GM21390 (cell line): ENCODE measurements around the gene LDLRAD3.

ENCODE experiments used
- ATAC-seq: cut with Tn5 transposase; IDR thresholded peaks from one replicate; pipeline ENCODE4 v1.9.1; 2021; ENCODE audit not compliant: unreplicated experiment

Gene LDLRAD3

DNA sequence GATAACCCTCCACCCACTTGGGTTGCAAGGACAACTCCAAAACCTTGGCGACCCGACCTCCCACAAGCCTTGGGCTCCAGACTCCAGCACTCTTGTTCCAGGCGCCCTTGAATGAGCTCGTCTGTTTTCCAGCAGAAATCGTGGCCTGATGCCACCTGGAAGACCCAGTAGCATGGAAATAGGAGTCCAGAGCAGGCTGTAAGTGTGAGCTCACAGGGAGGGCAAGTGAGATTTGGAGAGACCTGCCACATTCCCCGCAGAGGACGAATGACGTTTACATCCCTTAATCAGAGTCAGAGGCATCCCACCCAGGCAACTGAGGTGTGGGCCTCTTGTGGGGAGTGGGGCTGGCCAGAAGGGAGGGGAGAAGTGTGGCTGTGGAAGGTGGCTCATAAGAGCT, 71.9 kb downstream of the LDLRAD3 start:
- no peak for ATAC-seq

DNA sequence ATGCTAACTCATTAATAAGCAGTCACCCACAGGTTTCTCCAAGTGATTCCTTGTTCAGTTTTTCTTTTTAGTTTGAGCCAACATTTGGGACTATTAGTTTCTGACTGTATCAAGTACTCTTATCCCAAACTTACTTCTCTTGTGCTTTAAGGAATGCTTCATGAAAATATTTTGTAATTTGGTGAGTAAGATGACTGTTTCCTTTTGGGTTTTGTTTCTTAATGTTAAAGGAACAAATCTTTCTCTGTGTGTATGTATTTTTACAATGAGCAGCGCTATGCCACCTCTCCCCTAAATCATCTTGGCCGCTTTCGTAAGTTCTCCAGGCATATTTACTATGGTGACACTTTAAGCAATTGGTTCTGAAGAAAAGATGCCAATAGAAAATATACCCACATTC, 72.4 kb downstream of the LDLRAD3 start:
- no peak for ATAC-seq

DNA sequence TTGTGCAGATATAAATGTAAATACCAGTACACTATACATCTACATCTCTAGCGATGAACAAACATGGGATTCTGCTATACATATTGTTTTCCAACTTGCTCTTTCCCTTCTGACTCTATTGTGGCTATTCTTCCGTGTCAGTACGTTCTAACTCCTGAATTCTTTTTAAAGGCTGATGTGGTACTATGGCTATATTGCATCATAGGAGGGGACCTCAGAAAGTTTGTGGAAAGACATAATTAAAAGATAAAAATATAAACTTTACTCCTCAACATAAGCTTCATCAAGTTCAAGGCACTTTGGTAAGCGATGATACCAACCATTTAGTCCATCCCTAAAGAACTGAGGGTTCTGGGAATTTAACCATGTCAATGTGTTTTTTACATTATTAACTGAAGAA, 72.8 kb downstream of the LDLRAD3 start:
- no peak for ATAC-seq

GRCh38 chr11:36019005-36019596, 75.2 kb downstream of the LDLRAD3 start:
- no peak for ATAC-seq

GRCh38 chr11:36019722-36020121, 75.9 kb downstream of the LDLRAD3 start:
- ATAC-seq: no peak

DNA sequence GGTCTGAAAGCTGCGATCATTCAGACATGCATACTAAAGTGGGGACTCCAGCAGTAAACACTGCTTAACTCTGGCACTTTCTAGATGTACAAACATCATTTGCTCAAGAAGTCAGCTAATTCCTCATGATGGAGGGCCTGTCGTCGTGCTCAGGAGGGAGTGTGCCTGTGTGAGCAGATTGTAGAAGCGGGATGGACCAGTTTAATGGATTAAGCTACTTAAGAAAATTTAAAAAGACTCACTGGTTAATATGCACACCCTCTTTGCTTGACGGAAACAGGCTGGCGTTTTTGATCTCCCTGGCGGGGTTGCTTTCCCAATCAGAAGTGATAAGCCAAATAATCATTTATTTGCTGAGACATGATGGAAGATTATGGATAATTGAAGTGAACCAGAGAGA, 79.0 kb downstream of the LDLRAD3 start:
- ATAC-seq: no peak

GRCh38 chr11:36023922-36024321, 80.1 kb downstream of the LDLRAD3 start:
- no peak for ATAC-seq

DNA sequence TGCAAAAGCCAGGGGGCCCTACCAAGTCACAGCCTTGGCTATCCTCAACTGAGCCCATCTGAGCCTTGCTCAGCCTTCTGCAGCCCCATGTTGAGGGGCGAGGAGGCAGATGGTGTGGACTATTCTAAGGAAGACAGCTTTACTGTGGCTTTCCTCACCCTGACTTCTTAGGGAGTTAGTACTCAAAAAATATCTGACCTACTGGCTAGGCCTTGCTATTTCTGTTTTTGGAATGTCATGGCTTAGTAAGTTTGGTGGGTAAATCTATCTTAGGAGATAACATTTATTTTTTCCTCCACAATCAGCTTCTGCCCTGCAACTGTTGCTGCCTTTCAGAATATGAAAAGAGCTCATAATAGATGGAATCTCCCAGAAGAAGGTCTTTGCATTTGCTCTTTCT, 80.9 kb downstream of the LDLRAD3 start:
- ATAC-seq: no peak

DNA sequence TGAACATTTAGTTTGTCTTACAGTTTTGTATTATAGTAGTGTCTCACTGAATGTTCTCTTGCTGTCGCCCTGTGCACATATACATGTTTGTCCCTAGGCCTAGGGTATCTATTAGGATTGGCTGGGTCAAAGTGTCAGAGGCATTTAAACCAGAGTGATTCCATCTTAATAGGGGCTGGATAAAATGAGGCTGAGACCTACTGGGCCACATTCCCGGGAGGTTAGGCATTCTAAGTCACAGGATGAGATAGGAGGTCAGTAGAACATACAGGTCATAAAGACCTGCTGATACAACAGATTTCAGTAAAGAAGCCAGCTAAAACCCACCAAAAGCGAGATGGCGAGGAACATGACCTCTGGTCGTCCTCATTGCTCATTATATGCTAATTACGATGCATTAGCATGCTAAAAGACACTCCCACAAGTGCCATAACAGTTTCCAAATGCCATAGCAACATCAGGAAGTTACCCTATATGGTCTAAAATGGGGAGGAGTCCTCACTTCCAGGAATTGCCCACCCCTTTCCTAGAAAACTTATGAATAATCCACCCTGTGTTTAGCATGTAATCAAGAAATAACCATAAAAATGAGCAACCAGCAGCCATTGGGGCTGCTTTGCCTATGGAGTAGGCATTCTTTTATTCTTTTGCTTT, 82.6 kb downstream of the LDLRAD3 start:
- no peak for ATAC-seq

GRCh38 chr11:36027731-36028130, 83.9 kb downstream of the LDLRAD3 start:
- no peak for ATAC-seq

DNA sequence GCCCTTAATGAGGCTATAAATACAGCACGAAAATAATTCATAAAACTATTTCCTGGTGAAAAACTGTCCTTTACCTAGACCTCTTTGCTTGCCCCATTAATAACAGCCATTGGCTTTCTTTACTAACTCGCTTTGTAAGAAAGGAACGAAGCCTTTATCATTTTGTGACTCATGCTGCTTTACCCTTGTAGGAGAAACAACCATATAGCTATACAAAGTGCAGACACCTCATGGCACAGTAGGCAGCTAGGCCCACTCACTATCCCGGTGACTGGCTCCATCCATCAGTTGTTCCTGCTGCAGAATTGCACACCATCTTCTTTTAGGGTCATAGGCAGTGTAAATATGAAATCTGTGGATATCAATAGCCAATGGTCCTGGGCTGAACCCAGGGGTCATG, 85.8 kb downstream of the LDLRAD3 start:
- ATAC-seq: no peak

DNA sequence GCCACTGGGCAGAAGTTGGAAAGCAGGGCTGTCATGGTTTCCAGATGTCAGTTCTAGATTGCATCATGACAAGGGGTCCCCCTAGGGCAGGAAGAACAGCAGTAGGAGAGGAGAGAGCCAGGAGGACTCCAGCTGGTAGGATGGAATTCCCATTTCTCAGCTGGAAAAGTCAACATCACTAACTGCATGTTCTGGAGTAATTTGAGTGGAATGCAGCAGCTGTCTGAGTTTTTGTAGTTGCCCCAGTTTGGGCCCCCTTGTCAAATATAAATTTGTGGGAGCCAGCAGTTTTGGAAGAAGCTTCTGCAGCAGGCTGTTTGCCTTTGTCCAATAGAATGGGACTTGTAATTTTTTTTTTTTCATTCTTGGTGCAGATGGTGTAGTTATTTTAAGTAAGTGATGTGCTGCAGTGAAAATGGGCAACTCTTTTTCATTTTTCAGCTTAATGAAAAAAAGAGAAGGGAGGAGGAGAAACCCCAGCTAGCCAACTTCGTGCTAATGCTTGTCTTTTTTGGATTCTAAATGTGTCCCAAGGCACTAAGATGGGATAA, 86.9 kb downstream of the LDLRAD3 start:
- no peak for ATAC-seq

GRCh38 chr11:36033082-36033751, 89.4 kb downstream of the LDLRAD3 start:
- ATAC-seq: no peak

- ATAC-seq: no peak
Measured at GRCh38 chr11:36033936-36034335, 90.1 kb downstream of the LDLRAD3 start.

DNA sequence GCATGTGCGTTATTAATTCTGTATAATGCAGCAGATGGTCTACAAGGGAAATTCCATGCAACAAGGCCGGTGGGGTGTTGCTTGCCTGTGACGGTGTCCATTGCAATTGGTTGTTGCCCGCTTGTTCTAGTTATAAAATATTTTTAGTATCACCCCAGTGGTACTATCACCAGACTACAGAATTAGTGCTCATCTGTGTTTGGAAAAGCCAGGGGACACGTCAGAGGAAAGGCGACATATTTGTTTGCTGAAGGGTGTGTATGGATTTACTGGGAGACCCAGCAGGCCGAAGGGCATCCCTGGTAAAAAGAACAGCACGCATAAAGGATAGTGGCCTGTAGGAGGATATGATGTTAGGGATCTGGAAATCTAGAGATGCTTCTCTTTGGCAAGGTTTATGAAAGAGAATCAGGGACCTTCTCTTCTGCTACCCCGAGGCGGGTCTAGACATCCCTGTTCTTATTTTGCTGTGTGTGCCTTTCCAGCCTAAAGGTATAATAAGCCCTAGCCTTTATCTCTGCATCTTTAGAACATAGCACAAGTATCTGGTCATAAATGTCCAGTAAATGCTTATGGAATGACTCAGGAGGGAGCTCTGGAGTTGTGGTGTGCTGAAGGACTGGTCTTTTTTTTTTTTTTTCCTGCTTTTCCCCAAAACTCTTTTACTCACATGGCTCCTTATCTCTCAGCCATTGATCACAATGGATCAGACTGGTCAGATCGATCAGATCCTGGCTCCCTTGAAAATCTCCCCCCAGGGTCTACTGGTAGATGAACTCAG, 90.9 kb downstream of the LDLRAD3 start:
- ATAC-seq: no peak

- no peak for ATAC-seq
Measured at GRCh38 chr11:36035454-36035853, 91.6 kb downstream of the LDLRAD3 start.

- ATAC-seq: no peak
Measured at GRCh38 chr11:36035999-36036398, 92.1 kb downstream of the LDLRAD3 start.

DNA sequence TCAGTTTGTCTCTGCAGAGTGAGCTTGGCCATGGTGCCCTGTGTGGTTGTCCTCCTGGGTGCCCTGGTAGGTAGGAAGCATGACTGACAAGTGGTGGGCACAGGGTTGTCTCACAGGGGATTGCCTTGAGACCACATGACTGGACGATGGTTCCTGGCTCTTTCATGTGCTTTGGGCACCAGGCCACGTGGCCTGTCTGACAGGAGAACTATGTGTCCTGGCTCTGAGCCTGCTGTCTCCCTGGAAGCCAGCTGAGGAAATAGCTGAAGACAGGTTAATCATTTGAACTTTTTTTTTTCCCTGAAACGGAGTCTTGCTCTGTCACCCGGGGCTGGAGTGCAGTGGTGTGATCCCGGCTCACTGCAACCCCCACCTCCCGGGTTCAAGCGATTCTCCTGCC, 93.2 kb downstream of the LDLRAD3 start:
- no peak for ATAC-seq

- ATAC-seq: no peak
Measured at GRCh38 chr11:36038541-36038940, 94.7 kb downstream of the LDLRAD3 start.

GRCh38 chr11:36039471-36039870, 95.6 kb downstream of the LDLRAD3 start:
- ATAC-seq: no peak

GRCh38 chr11:36041988-36042611, 98.2 kb downstream of the LDLRAD3 start:
- no peak for ATAC-seq
